Measurements from ENCODE around the gene PADI1. TPM values are rescaled to one million over a fixed set of nuclear protein-coding genes. Genes with fewer than 3 reads are reported as not detected.

PADI1 gene
- total RNA-seq, 6 experiments from 2014 or later = 0.44 to 1.4 (median 0.92) TPM; not detected in 2

DNA sequence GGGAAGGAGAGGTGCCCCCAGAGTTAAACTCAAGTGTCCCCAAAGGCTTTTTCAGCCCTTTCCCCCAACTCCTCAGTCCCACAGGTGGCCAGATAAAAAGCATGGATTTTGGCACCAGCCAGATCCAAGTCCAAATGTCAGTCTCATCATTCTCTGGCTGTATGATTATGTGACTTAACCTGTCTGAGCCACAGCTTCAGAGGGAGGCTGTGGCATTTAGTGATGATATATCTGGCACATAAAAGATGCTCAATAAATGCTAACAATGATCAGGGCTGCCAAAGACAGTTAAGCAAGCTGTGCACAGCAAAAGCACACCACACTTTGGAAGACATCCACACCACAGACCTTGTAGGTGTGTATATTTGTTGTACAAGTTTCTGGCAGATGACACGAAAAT is 38.3 kb downstream of the PADI1 start:
- H3K27ac ChIP-seq = no peak overlapping the region
- no peaks in the 10 kb centered on the region for H3K27me3 ChIP-seq
- H3K4me1 ChIP-seq = no peaks in the 10 kb centered on the region
- intact Hi-C loops (cut with DNase I) = loop anchor here in 1 of 2 donors (5.0 kb wide), 1 partner anchor 121 kb away; no protein-coding TSS in a partner anchor
- no peaks in the 10 kb centered on the region for H3K9me3 ChIP-seq
- H3K4me3 ChIP-seq = no peak overlapping the region
- no peaks in the 10 kb centered on the region for H3K36me3 ChIP-seq
- 55% methylated on average over 1 of the region's 1 CpG for WGBS (ENCODE audit: insufficient coverage, low coverage, low lambda C conversion rate, missing lambda C conversion rate)
- ATAC-seq = peak in 1 of 4 donors; percentile 17
- TF ChIP-seq, protein P1, sequence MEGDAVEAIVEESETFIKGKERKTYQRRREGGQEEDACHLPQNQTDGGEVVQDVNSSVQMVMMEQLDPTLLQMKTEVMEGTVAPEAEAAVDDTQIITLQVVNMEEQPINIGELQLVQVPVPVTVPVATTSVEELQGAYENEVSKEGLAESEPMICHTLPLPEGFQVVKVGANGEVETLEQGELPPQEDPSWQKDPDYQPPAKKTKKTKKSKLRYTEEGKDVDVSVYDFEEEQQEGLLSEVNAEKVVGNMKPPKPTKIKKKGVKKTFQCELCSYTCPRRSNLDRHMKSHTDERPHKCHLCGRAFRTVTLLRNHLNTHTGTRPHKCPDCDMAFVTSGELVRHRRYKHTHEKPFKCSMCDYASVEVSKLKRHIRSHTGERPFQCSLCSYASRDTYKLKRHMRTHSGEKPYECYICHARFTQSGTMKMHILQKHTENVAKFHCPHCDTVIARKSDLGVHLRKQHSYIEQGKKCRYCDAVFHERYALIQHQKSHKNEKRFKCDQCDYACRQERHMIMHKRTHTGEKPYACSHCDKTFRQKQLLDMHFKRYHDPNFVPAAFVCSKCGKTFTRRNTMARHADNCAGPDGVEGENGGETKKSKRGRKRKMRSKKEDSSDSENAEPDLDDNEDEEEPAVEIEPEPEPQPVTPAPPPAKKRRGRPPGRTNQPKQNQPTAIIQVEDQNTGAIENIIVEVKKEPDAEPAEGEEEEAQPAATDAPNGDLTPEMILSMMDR (IDR thresholded peaks at IDR 0.05) = no peak
- TF ChIP-seq POLR2A (IDR thresholded peaks at IDR 0.05) = no peak
- no peak for DNase-seq

DNA sequence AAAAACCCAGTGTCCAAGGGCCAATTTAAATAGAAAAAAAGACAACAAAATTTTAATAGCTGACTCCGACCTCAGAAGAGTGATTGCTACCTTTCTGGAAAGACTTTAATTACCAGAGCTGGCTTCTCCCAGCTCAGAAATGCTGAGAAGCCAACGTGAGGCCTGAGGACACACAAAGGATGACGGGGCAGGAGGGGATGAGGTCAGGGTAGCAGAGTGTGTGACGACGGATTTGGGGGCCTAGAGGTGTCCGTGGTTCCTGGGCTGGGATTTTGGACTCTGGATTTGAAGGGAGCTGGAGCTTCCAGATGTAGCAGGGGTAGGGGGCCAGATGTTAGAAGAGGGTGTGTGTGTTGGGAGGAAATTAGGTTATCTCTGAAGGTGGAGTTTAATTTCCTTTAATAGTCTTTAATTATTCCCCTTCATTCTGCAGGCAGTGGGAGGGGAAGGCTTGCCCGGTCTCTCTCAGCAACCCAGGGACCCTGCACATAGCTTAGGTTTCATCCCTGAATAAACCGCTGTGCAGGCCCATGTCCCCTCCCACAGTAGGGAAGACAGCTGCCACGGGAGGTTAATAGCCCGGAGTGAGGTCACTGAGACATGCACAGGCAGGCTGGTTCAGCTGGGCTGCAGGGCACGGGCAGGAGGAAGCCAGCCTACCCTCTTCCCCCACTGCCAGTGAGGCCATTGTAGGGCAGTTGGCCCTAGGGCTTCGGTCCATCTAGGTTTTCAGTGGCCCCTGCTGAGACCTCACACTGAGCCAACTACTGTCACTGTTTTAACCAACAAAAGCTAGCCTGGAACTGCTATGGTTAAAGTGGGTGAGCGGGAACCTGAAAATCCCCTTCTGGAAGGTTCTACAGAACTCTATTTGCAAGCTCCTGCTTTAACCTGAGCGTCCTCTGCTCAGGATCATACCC is 40.2 kb downstream of the PADI1 start:
- Histone ChIP-seq H3K27ac (no peak overlapping the region), H3K4me1 (no peaks in the 10 kb centered on the region), H3K36me3 (no peaks in the 10 kb centered on the region), H3K9me3 (no peaks in the 10 kb centered on the region), H3K4me3 (no peak overlapping the region), H3K27me3 (no peaks in the 10 kb centered on the region)
- ATAC-seq (peak in 2 of 4 donors; percentile 23 to 86), DNase-seq (peak in 1 of 3 donors; percentile 43)
- TF ChIP-seq POLR2A (IDR thresholded peaks at IDR 0.05) = no peak
- TF ChIP-seq, protein P1 (IDR thresholded peaks at IDR 0.05) = no peak
- intact Hi-C loops (cut with DNase I) = loop anchor here in 1 of 2 donors (5.0 kb wide), 1 partner anchor 123 kb away; no protein-coding TSS in a partner anchor
- 59% methylated on average over 6 of the region's 14 CpGs for WGBS (ENCODE audit: insufficient coverage, low coverage, low lambda C conversion rate, missing lambda C conversion rate)

DNA sequence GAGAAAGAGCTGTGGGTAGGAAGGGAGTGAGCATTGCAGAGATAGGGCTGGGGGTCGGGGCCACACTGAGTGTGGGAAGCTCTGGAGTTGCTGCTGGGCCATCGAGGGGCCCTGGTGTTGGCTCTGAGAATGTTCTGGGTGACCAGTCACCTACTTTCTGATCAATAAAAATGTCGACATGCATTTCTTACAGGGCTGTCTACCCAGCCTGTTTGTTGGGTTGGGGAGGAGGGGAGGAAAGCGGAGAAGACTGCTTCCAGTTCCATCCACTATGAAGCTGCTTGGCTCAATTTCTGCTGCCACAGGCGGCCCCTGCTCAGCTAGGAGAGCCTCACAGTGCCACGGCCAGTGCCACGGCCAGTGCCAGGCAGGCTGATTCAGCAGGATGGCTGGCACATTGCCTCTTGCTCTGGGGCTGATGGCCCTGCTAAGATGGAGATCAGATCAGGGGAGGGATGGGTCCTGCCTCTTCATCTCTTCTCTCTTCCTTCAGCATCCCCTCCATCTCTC is 40.9 kb downstream of the PADI1 start:
- H3K27ac ChIP-seq = no peak overlapping the region
- 53% methylated on average over 4 of the region's 7 CpGs for WGBS (ENCODE audit: insufficient coverage, low coverage, low lambda C conversion rate, missing lambda C conversion rate)
- no peak for DNase-seq

DNA sequence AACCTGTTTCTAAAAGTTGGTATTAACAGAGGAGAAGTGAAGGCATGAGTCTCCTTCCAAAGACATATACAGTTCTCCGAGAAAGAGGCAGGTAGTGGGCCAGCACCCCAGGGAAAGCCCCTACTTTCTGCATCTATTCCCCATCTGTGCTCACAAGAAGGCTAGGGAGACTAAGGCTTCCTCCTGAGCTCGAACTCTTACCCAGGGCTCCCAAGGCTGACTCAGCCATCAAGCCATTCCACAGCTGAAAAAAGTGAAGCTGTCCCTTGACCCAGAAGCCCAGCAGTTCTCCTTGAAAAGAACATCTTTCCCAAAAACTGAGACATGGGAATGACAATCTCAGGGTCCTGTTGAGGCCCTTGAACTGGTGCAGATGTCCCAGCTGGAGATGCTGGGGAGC is 42.0 kb downstream of the PADI1 start:
- WGBS (ENCODE audit: insufficient coverage, low coverage, low lambda C conversion rate, missing lambda C conversion rate) = 57% methylated on average over 2 of the region's 2 CpGs

More for the DNA sequence above, 40.9 kb downstream of the PADI1 start:
- ATAC-seq = peak in 1 of 4 donors; percentile 27
- intact Hi-C loops (cut with DNase I) = no loop called here
- H3K27me3 ChIP-seq = no peaks in the 10 kb centered on the region
- H3K9me3 ChIP-seq = no peaks in the 10 kb centered on the region
- H3K36me3 ChIP-seq = no peaks in the 10 kb centered on the region
- TF ChIP-seq, protein P1 (IDR thresholded peaks at IDR 0.05) = no peak
- TF ChIP-seq POLR2A (IDR thresholded peaks at IDR 0.05) = no peak
- no peaks in the 10 kb centered on the region for H3K4me1 ChIP-seq
- H3K4me3 ChIP-seq = no peak overlapping the region

More for the DNA sequence above, 42.0 kb downstream of the PADI1 start:
- intact Hi-C loops (cut with DNase I) = no loop called here
- ATAC-seq (no peak), DNase-seq (no peak)
- TF ChIP-seq, protein P1 (IDR thresholded peaks at IDR 0.05) = no peak
- no peak for TF ChIP-seq POLR2A (IDR thresholded peaks at IDR 0.05)
- no peaks in the 10 kb centered on the region for H3K4me1 ChIP-seq
- no peaks in the 10 kb centered on the region for H3K9me3 ChIP-seq
- H3K27me3 ChIP-seq = no peaks in the 10 kb centered on the region
- no peak overlapping the region for H3K27ac ChIP-seq
- H3K36me3 ChIP-seq = no peaks in the 10 kb centered on the region
- H3K4me3 ChIP-seq = no peak overlapping the region
